HG03066 (cell line): ENCODE results near the gene PADI2.
"Not testable (repeated sequence)": the region's sequence is repeated elsewhere in the genome, so short reads cannot be mapped to it uniquely, and the experiment has no call there.

Source experiments
- ATAC-seq: cut with Tn5 transposase; IDR thresholded peaks from one replicate; pipeline ENCODE4 v1.9.1; 2021; ENCODE audit warnings: low read depth; ENCODE audit not compliant: unreplicated experiment

PADI2 gene

DNA sequence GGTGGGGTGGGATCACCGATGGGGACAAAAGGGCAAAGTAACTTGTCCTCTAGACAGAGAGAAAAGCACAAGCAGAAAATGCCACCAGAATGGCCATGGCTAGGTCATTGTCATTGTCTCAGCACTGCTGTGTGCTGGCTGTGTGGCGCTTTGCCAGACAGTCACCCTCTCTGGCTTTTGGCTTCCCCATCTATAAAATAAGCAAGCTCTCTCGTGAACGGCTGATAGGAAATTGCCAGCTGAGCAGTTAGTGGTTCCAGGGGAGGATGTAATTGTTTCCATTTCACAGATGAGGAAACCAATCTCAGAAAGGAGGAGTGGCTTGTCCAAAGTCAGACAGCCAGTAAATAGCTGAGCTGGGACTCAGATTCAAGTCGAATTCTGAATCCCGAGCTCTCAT lies 32.5 kb downstream of the PADI2 start:
- no peak for ATAC-seq

- ATAC-seq, result no peak
These were observed 34.5 kb downstream of the PADI2 start for GRCh38 chr1:17084787-17085186.

- ATAC-seq, result no peak
These were observed 36.5 kb downstream of the PADI2 start for GRCh38 chr1:17082761-17083160.

- ATAC-seq, result no peak
These were observed 37.8 kb downstream of the PADI2 start for GRCh38 chr1:17081439-17081838.

DNA sequence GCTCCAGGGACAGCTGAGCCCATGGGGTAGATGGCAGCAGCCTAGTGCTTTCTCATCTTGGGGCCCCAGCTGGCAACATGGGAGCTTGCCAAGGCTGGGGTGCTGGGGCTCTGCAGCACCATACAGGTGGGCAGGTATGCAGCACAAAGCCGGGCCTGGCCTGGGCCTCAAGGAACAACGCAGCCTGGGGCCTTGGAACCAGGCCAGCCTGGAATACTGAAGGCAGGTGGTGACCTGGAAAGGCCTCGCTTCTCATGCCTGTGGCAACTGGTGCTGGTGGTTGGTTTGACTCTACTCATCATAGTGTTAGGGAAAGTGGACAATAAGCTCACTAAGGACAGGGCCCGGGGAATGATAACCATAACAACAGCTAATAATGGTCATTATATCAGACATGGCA lies 38.4 kb downstream of the PADI2 start:
- no peak for ATAC-seq

DNA sequence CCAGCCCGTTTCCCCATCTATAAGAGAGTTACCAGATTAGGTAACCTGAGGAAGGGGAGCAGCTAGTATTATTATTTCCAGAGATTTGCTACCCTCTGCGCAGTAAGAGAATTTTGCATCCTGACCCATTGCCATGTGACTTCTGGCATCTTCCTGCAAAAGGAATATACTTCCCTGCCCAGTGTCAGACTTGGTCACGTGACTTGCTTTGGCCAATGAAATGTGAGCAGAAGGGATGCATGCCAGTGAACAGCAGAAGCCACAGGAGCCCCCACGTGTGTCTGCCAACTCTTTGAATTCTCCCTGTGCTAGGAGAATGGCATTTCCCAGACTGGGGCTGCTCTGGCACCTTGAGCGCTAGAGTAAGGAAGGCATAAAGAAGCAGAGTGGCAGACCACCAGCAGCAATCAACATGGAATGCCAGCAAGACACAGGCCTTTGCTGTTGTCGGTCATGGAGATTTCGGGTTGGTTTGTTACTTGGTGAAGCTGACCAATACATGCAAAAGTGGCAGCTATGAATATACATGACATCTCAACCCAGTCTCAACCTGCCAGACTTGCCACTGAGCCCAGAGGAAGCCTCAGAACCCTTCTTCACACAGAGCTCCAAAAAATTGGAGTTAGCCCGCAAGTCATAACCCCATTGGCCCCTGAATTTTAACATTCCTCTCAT lies 39.0 kb downstream of the PADI2 start:
- no peak for ATAC-seq

- ATAC-seq, result no peak
These were observed 40.0 kb downstream of the PADI2 start for GRCh38 chr1:17078991-17079868.

DNA sequence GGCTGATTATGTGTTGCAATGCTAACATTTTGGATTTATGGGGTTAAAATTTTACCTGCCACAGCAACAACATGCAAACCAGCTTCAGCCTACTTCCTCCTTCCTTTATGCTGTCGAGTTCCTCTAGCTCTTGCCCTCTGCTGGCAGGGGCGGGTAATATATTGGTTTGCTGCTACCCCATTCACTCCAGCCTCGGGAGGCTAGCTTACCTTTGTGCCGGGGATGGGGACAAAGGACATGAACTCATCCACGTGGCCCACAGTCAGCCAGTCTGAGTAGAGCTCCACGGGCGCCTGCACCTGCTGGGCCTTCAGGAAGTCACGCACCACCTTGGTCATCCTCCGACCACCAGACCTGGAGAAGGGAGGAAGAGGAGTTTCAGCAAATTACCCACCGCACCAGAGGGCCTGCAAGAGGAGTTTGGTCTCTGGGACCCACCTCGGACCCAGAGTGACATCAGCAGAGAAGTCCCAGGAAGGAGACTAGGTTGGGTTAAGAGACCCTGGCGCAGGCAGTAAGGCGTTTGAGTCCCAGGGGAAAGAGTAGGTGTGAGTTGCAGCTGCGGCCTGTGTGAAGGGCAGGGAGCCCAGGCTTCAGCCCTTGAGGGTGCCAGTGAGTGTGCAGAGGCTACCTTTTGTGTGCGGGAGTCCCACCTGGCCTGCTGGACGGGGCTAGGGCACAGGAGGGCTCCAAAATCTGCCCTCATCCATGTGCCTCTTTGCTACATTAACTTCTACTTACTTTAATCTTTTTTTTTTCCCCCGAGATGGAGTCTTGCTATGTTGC lies 43.6 kb downstream of the PADI2 start:
- ATAC-seq, result no peak

DNA sequence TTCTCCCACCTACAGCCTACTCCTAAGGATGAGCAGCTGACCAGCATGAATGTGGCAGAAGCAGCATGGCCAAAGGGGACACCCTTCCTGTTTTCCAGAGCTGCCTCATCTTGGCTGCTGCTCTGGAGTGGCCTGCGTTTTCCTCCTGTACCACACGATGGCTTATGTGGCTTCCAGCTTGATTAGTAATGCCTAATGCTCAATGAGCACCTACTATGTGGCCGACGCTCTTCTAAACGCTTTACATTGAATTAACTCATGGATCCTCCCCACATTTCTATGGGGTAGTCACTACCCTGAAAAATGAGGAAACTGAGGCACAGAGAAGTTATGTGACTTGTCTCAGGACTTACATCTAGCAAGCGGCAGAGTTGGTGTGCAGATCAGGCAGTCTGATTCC lies 47.5 kb downstream of the PADI2 start:
- ATAC-seq, result no peak

DNA sequence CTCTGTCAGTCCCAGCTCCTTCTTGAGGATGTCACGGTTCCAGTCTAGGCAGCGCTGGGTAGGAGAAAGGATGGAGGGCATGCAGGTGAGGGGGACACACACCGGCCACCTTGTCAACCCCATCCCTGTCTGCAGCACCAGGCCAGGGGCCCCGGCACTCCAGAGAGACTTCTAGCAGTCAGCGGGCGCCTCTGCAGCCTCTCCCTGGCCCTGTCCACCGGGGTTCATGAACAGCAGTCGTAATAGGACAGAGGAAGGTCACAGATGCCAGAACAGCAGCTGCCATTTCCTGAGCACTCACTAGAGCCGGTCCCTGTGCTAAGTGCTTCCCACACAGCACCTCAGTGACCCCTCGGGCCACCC lies 49.1 kb downstream of the PADI2 start:
- no peak for ATAC-seq

GRCh38 chr1:17069452-17070162 lies 49.6 kb downstream of the PADI2 start:
- no peak for ATAC-seq

GRCh38 chr1:17068789-17069188 lies 50.5 kb downstream of the PADI2 start:
- no peak for ATAC-seq

DNA sequence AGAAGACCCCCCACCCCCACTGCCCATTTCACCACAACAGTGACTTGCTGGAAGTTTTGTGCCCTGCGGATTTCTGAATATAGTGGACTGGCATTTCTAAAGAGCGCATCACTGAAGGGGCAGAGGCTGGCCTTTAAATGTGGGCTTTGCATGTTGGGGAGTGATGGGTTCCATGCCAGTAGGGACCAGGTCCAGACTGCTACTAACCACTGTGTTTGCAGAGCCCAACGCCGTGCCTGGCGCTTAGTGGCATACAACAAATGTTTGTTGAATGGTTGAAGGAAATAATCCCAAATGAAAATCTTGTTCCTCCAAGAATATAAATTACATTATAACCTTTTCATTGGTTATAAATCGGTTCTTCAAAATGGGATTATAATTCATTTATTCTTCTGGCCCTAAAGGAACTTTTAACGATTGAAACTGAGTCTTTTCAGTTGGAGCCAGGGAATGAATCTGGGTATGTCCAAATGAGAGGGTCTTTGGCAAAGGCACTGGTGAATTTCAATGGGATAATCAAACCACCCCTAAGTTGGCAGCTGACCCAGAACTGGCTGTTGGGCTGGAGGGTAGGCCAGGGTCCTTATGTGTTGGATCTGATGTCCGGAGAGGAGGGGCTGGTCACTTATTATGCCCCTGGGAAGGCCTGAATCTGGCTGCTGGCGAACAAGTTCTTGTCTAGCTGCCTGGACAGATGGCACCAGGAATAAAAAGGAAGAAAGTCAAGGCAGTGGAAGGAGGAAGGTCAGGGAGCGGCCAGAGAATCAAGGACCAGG lies 51.6 kb downstream of the PADI2 start:
- no peak for ATAC-seq

DNA sequence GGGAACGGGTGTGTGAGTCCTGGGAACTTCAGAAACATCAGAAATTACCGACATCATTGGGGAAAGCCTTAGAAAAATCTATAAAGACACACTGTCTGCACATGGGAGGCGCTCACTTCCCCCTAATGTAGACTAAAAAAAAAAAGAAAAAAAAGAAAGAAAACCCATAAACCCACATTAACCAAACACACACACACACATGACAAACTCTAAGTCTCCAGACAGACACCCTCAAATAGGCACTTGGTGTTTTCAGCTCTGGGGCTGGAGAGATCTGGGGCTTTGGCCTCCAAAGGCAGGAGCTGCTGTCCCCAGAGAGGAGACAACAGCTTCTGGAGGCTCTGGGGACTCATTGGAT lies 52.2 kb downstream of the PADI2 start:
- no peak for ATAC-seq

- ATAC-seq, result no peak
These were observed 52.7 kb downstream of the PADI2 start for GRCh38 chr1:17066361-17067068.

DNA sequence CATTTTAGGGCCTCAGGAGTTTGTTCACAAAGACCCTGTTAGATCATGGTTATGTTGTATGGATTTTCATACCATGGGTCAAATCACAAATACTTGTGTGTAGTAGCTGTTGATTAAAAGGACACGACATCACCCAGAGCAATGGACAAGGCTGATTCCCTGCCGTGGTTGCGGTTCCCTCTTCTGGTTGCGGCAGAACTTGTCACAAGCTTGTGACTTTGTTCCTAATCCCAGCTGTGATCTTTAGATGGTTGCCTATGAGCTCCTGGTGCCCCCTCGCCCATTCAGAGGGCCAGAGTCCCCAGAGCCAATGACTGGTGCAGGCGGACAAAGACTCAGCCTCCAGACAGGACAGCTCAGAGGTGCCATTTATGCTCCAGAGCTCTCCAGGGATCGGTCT lies 53.6 kb downstream of the PADI2 start:
- ATAC-seq, result no peak

- not testable (repeated sequence) for ATAC-seq
These were observed 56.5 kb downstream of the PADI2 start for GRCh38 chr1:17062751-17063150.

- no peak for ATAC-seq
These were observed 57.4 kb downstream of the PADI2 start for GRCh38 chr1:17061892-17062291.

- no peak for ATAC-seq
These were observed 57.8 kb downstream of the PADI2 start for GRCh38 chr1:17061486-17061885.
